Stomach (tissue), 4 donors: ENCODE measurements around the gene TBC1D5.

Source experiments
- EP300 ChIP-seq: sonication (generic); formaldehyde crosslinking; IDR thresholded peaks from one replicate; pipeline ENCODE4 v1.6.1; 2017; ENCODE audit warnings: antibody characterized with exemption
- POLR2A ChIP-seq, 4 donors: fragments of 450-650 bp; IDR thresholded peaks; one replicate each; pipeline ENCODE4 v1.6.1; 2016; ENCODE audit warnings: antibody characterized with exemption in 4 of 4, control low read depth in 2 of 4, mild to moderate bottlenecking in 1 of 4, moderate library complexity in 1 of 4
- POLR2AphosphoS5 ChIP-seq, 3 donors: sonication (generic); formaldehyde crosslinking; IDR thresholded peaks; one replicate each; pipeline ENCODE4 v1.6.1; 2016; ENCODE audit warnings: antibody characterized with exemption in 3 of 3
- TF ChIP-seq, protein P1 (sequence below), 7 experiments: fragments of 450-650 bp in 4 of 7; fragments of 200-600 bp in 3 of 7; sonication (generic) in 3 of 7; IDR thresholded peaks; one replicate each; pipeline ENCODE4 v1.5.1; 2016 to 2019; ENCODE audit warnings: antibody characterized with exemption in 7 of 7, control low read depth in 2 of 7, mild to moderate bottlenecking in 1 of 7

DNA sequence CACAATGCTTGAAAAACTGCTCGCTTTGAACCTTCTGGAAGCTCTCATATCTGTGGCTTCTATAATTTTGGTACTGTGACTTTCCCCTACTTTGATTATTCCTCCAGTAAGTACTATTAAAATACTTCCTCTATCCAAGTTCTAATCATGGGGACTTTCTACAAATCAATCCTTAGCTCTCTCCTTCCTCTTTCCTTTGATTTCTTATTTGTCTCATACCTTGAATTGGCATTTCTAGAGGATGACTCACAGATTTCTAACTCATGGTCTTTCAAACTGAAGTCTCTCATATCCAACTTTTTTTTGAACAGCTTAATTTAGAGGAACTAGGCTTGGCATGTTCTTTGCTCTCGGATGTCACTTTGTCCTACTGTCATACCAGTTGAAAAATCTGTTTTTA is 241.8 kb downstream of the TBC1D5 start:
- no peak for TF ChIP-seq POLR2AphosphoS5 (IDR thresholded peaks at IDR 0.05)
- TF ChIP-seq, protein P1, sequence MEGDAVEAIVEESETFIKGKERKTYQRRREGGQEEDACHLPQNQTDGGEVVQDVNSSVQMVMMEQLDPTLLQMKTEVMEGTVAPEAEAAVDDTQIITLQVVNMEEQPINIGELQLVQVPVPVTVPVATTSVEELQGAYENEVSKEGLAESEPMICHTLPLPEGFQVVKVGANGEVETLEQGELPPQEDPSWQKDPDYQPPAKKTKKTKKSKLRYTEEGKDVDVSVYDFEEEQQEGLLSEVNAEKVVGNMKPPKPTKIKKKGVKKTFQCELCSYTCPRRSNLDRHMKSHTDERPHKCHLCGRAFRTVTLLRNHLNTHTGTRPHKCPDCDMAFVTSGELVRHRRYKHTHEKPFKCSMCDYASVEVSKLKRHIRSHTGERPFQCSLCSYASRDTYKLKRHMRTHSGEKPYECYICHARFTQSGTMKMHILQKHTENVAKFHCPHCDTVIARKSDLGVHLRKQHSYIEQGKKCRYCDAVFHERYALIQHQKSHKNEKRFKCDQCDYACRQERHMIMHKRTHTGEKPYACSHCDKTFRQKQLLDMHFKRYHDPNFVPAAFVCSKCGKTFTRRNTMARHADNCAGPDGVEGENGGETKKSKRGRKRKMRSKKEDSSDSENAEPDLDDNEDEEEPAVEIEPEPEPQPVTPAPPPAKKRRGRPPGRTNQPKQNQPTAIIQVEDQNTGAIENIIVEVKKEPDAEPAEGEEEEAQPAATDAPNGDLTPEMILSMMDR (IDR thresholded peaks at IDR 0.05), result no peak
- no peak for TF ChIP-seq EP300
- no peak for TF ChIP-seq POLR2A (IDR thresholded peaks at IDR 0.05)
